Kasumi-1 (cell line): Measurements from ENCODE around the gene INTS2.
"Not testable (repeated sequence)": the region's sequence is repeated elsewhere in the genome, so short reads cannot be mapped to it uniquely, and the experiment has no call there.

Experiments used
- DNase-seq, 2 experiments: peaks; one replicate each; lab custom pipeline; 2025; lab: John Stamatoyannopoulos, UW

The INTS2 gene

DNA sequence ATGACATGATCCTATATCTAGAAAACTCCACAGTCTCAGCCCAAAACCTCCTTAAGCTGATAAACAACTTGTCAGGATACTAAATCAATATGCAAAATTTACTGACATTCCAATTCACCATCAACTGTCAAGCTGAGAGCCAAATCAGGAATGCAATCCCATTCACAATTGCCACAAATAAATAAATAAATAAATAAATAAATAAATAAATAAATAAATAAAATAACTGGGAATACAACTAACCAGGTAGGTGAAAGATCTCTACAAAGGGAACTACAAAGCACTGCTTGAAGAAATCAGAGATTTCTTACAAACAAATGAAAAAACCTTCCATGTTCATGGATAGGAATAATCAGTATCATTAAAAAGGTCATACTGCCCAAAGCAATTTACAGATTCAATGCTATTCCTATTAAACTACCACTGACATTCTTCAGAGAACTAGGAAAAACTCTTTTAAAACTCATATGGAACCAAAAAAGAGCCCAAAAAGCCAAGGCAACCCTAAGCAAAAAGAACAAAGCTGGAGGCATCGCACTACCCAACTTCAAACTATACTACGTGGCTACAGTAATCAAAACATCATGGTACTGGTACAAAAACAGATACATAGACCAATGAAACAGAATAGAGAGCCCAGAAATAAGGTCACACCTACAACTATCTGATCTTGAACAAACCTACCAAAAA, 102.2 kb downstream of the INTS2 start:
- DNase-seq, result no peak

DNA sequence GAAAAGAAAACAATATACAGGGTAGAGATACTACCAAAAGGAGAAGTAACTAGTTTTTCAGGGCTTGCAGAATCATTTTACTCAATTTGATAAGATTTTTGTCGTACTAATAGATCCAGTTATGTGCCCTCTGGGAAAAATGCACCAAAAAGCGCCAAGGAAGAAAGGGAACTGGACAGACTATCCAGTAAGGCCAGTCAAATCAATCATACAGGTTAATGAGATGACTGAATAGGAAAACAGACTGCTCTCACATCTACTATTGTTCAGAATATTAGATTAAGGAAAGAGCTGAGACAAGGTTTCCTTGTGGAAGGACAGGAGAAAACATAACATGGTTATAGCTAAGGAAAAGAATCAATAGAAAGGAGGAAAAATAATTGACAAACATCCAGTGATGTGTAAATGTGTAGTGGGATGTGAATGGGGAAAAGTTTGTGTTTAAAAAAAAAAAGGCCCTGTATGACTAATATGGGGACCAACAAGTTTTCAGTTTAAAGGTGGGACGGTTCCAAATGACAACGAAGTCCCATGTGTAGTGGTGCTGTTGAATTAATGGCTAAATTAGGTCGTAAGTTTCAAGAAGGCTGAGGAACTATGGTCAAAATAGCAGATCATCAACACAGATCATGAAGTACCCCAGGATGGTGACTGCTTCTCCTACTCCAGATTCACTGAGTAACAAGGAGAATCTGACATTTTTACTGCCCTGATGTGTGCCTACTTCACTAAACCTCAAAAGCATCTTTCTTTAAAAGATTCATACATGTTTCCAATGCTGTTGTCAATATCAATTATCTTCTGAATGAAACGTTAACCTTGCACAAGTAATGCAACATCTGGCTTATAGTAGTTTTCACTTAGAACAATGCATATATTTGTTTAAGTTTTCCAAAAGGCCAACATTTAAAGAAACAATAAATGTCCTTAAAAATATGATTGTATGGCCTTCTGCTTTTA, 105.2 kb downstream of the INTS2 start:
- no peak for DNase-seq

DNA sequence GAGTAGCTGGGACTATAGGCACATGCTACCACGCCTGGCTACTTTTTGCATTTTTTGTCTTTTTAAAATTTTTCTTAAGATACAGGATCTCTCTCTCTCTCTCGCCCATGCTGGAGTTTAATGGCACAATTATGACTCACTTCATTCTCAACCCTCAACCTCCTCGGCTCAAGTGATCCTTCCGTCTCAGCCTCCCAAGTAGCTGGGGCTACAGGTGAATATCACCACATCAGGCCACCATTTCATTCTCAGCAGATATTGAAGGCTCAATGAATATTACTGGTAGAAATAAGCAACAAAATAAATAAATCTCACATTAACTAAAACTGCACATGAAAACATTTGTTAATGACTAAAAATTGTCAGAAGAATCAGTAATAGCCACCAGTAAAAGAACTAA, 106.1 kb downstream of the INTS2 start:
- no peak for DNase-seq

DNA sequence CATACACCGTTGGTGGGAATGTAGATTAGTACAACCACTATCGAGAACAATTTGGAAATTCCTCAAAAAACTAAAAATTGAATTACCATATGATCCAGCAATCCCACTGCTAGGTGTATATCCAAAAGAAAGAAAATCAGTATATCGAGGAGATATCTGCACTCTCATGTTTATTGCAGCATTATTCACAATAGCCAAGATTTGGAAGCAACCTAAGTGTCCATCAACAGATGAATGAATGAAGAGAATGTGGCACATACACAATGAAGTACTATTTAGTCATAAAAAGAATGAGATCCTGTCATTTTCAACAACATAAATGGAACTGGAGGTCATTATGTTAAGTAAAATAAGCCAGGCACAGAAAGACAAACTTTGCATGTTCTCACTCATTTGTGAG, 108.5 kb downstream of the INTS2 start:
- DNase-seq, result not testable (repeated sequence)

DNA sequence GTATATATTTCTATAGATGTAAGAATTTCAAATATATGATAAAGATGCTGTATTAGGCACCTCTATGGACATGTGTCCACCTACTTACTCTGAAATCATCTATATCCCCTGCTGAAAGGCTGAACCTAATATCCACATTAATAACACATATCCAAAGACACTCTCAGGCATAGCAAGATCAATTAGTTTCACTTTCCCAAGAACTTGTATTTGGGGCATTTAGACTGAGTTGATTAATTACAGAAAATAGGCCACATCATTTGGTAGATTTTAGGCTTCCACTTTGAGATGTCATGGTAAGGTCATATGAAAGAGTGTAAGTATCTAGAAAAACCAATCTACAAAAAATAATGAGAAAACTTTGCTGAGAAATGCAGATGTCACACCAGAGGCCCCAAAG, 109.6 kb downstream of the INTS2 start:
- no peak for DNase-seq

DNA sequence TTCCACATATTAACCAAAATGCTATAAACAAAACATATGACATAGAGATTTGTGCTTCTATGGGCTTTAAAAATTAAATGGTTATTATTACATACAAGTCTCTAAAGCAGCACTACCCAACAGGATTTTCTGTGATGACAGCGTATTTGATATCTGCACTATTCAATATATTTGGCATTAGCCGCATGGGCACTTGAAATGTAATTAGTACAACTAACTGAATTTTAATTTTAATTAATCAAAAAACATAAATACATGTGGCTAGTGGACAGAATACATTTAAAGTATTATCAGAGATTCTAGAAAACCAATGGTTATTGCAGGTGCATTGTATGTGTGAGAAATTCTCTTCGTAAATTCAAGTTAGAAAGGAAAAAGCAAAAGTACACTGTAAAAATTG, 110.3 kb downstream of the INTS2 start:
- DNase-seq, result no peak

DNA sequence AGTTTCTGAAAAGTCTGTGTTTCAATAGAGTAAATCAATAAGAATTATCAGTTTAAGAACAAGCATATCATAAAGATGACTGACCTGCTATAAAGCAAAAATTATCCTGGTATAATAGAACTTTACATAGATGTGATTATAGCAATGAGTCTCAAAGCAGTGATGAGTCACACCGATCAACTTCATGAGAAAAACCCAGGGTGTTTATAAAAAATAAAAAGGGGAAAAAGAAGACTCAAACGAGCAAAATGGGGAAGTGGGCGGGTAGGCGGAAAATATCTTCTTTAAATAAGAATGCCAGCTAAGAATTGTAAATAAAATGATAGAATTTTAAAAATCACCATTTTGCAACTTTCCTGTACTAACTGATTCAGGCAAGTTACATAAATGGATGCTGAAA, 111.2 kb downstream of the INTS2 start:
- peak; percentile 87 for DNase-seq

DNA sequence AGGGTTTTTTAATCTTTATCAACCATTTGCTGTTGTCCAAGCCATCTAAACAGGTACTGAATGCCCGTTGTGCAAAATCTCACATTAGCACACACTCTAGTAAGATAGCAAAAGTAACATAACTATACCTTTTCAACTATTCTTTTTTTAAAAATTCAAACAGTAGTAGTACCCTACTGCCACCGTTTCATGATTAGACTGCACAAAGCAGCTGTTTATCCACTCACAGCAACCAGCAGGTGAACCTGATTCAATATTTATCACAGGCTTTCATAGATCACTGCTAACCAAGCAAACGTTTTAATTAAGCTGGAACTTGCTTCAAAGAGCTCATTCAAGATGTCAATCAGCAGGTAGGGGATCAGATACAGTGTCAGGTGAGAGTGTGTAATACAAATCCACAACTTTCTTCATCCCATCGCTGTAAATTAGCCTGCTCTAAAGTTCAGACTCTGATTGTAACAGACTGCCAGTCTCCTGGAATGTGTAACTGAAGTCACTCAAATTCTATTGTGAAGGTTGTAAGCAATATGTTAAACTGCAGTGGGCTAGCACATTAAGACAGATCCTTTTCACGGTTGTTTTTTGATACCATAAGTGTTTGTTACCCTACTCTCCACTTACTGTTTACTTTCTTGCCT, 111.8 kb downstream of the INTS2 start:
- DNase-seq, result no peak
